Neuronal stem cell (in vitro differentiated cells): Measurements from ENCODE around the gene ZNF500.
A peak's percentile ranks its signal among the peaks of the same experiment; 100 is the strongest.

Source experiments
- DNase-seq: peaks from one replicate; pipeline ENCODE4 v3.0.0-alpha.2; 2013; ENCODE audit warnings: low spot score
- H2AFZ ChIP-seq: one replicate; pipeline ENCODE4 v1.6.1; 2013; ENCODE audit warnings: mild to moderate bottlenecking, low read length, inconsistent platforms
- H2AK5ac ChIP-seq: 2 replicates; pipeline ENCODE4 v1.6.1; 2013; ENCODE audit warnings: low read depth, mild to moderate bottlenecking, inconsistent platforms, low read length, moderate library complexity, mixed read lengths
- H2BK120ac ChIP-seq: 2 replicates; pipeline ENCODE4 v1.6.1; 2013; ENCODE audit warnings: low read depth, mild to moderate bottlenecking, inconsistent platforms, low read length, moderate library complexity, mixed read lengths
- H2BK12ac ChIP-seq: one replicate; pipeline ENCODE4 v1.6.1; 2013; ENCODE audit warnings: low read length, inconsistent platforms
- H2BK15ac ChIP-seq: 2 replicates; pipeline ENCODE4 v1.6.1; 2013; ENCODE audit warnings: mild to moderate bottlenecking, low read length, inconsistent platforms, mixed read lengths
- H2BK5ac ChIP-seq: one replicate; pipeline ENCODE4 v1.6.1; 2013; ENCODE audit warnings: inconsistent platforms, mild to moderate bottlenecking, low read length, moderate library complexity
- H3K14ac ChIP-seq: one replicate; pipeline ENCODE4 v1.6.1; 2013; ENCODE audit warnings: low read length, inconsistent platforms
- H3K18ac ChIP-seq: 2 replicates; pipeline ENCODE4 v1.6.1; 2013; ENCODE audit warnings: low read length, inconsistent platforms
- H3K23ac ChIP-seq: 2 replicates; pipeline ENCODE4 v1.6.1; 2013; ENCODE audit warnings: low read depth, mild to moderate bottlenecking, mixed read lengths, low read length, inconsistent platforms; ENCODE audit not compliant: poor library complexity
- H3K27ac ChIP-seq: replicated peaks from 3 replicates; pipeline ENCODE4 v1.5.1; 2013; ENCODE audit warnings: low read length, inconsistent platforms
- H3K27me3 ChIP-seq, 3 experiments: 2 replicates each; pipeline ENCODE4 v1.6.1; 2013; ENCODE audit warnings: low read length in 3 of 3, mild to moderate bottlenecking in 2 of 3, inconsistent platforms in 1 of 3, low read depth in 1 of 3, mixed read lengths in 1 of 3, moderate library complexity in 1 of 3; ENCODE audit not compliant: control insufficient read depth in 3 of 3, insufficient read depth in 3 of 3
- H3K36me3 ChIP-seq, 2 donors: replicated peaks in 1 of 2; 2 replicates each; pipeline ENCODE4 v1.6.1; 2013; ENCODE audit warnings: low read length in 2 of 2; ENCODE audit not compliant: control insufficient read depth in 2 of 2, insufficient read depth in 2 of 2
- H3K4ac ChIP-seq: 2 replicates; pipeline ENCODE4 v1.6.1; 2013; ENCODE audit warnings: inconsistent platforms, mild to moderate bottlenecking, low read length, moderate library complexity
- H3K4me1 ChIP-seq, 2 donors: 1 replicate in 1 of 2; 2 replicates in 1 of 2; pipeline ENCODE4 v1.6.1; 2013; ENCODE audit warnings: low read length in 2 of 2, low read depth in 1 of 2; ENCODE audit not compliant: control insufficient read depth in 2 of 2, insufficient read depth in 1 of 2
- H3K4me2 ChIP-seq: one replicate; pipeline ENCODE4 v1.6.1; 2013; ENCODE audit warnings: mild to moderate bottlenecking, low read length, inconsistent platforms; ENCODE audit not compliant: insufficient read depth, poor library complexity, severe bottlenecking
- H3K4me3 ChIP-seq, 2 donors: 2 replicates each; pipeline ENCODE4 v1.5.1; 2013; ENCODE audit warnings: low read length in 2 of 2, mild to moderate bottlenecking in 2 of 2, inconsistent platforms in 1 of 2, moderate library complexity in 1 of 2
- H3K79me1 ChIP-seq: one replicate; pipeline ENCODE4 v1.6.1; 2013; ENCODE audit warnings: low read depth, mild to moderate bottlenecking, inconsistent platforms, low read length, moderate library complexity
- H3K9ac ChIP-seq: one replicate; pipeline ENCODE4 v1.6.1; 2013; ENCODE audit warnings: mild to moderate bottlenecking, low read depth, low read length, inconsistent platforms; ENCODE audit not compliant: poor library complexity
- H3K9me3 ChIP-seq, 2 donors: replicated peaks in 1 of 2; 2 replicates each; pipeline versions ENCODE3 to v1.6.1; 2013; ENCODE audit warnings: low read length in 2 of 2, mild to moderate bottlenecking in 2 of 2, inconsistent platforms in 1 of 2, low read depth in 1 of 2, mixed read lengths in 1 of 2, moderate library complexity in 1 of 2; ENCODE audit not compliant: control insufficient read depth in 2 of 2, insufficient read depth in 1 of 2
- H4K8ac ChIP-seq: one replicate; pipeline ENCODE4 v1.6.1; 2013; ENCODE audit warnings: low read depth, mild to moderate bottlenecking, inconsistent platforms, low read length, moderate library complexity
- H4K91ac ChIP-seq: one replicate; pipeline ENCODE4 v1.6.1; 2013; ENCODE audit warnings: low read length, low read depth, mild to moderate bottlenecking, inconsistent platforms; ENCODE audit not compliant: poor library complexity
- WGBS, 2 donors: extraction: QIAGEN DNeasy Blood & Tissue Kit; methylation state at CpG; one replicate each; pipeline ENCODE4 v1.1.7; 2013; ENCODE audit warnings: missing lambda C conversion rate in 2 of 2, mixed read lengths in 1 of 2; ENCODE audit not compliant: insufficient read length in 2 of 2, insufficient replicate concordance in 1 of 2; ENCODE audit errors: extremely low coverage in 2 of 2; 5-methylcytosine and 5-hydroxymethylcytosine counted together

The ZNF500 gene

DNA sequence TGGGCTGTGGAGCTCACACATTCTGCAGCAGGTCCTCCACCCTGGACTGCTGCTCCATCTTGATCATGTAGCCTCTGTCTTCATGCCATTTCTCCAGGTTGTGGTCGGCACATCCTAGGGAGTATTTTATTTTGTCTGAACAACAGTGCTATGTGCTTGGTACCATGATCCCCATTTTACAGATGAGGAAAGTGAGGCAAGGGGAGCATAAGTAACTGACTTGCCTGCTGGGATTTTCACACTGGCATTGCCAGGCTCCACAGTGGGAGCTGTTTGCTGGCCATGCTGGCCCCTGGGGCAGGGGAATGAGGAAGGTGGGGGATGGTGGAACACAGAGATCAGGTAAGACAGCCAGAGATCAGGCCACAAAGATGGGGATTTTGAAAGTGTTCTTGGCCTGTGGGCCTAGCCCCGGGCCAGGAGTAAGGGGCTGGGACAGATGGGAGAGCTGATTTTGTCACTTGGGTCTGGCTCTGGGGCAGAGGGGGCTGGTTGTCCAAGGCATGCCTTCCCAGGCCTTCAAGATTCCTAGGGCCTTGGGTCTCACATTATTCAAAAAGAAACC, 9.3 kb upstream of the ZNF500 start:
- no CpG with 5 or more reads among the region's 2 CpGs for WGBS, 2 donors

GRCh38 chr16:4775005-4775404, 8.0 kb upstream of the ZNF500 start:
- H2BK12ac ChIP-seq, result no peak overlapping the region
- no peak overlapping the region for H3K4ac ChIP-seq
- H2AK5ac ChIP-seq, result no peak overlapping the region
- no peak overlapping the region for H3K4me3 ChIP-seq
- no peak overlapping the region for H3K27ac ChIP-seq
- no peak overlapping the region for H2BK120ac ChIP-seq
- H4K8ac ChIP-seq, result no peak overlapping the region
- H3K4me2 ChIP-seq, result no peak overlapping the region
- no peak overlapping the region for H2AFZ ChIP-seq
- H3K18ac ChIP-seq, result peak overlapping the region; percentile 7
- H4K91ac ChIP-seq, result no peak overlapping the region
- H3K27me3 ChIP-seq, result no peaks in the 10 kb centered on the region
- no peak for DNase-seq
- H2BK15ac ChIP-seq, result no peak overlapping the region
- no peak overlapping the region for H3K14ac ChIP-seq
- H3K4me1 ChIP-seq, result peaks cover 0 to 1% of the 10 kb centered on the region in 2 donors
- H3K79me1 ChIP-seq, result no peaks in the 10 kb centered on the region
- H3K36me3 ChIP-seq, result no peaks in the 10 kb centered on the region
- no CpG with 5 or more reads among the region's 13 CpGs for WGBS, 2 donors
- no peak overlapping the region for H2BK5ac ChIP-seq
- H3K23ac ChIP-seq, result no peak overlapping the region
- no peak overlapping the region for H3K9ac ChIP-seq
- H3K9me3 ChIP-seq, result no peaks in the 10 kb centered on the region

More for the DNA sequence above, 9.3 kb upstream of the ZNF500 start:
- H3K27ac ChIP-seq, result no peak overlapping the region
- no peaks in the 10 kb centered on the region for H3K79me1 ChIP-seq
- H3K14ac ChIP-seq, result no peak overlapping the region
- H3K23ac ChIP-seq, result no peak overlapping the region
- H3K27me3 ChIP-seq, result no peaks in the 10 kb centered on the region
- no peak overlapping the region for H2BK120ac ChIP-seq
- peaks cover 0 to 1% of the 10 kb centered on the region in 2 donors for H3K4me1 ChIP-seq
- no peak overlapping the region for H2BK12ac ChIP-seq
- H3K4me3 ChIP-seq, result peak overlapping the region in 1 of 2 donors; percentile 4
- no peak overlapping the region for H2AFZ ChIP-seq
- no peak overlapping the region for H3K18ac ChIP-seq
- H3K9ac ChIP-seq, result no peak overlapping the region
- no peak overlapping the region for H3K4ac ChIP-seq
- H2AK5ac ChIP-seq, result no peak overlapping the region
- H4K8ac ChIP-seq, result no peak overlapping the region
- H2BK5ac ChIP-seq, result no peak overlapping the region
- no peak overlapping the region for H2BK15ac ChIP-seq
- H3K4me2 ChIP-seq, result no peak overlapping the region
- DNase-seq, result no peak
- H4K91ac ChIP-seq, result no peak overlapping the region
- no peaks in the 10 kb centered on the region for H3K9me3 ChIP-seq
- H3K36me3 ChIP-seq, result no peaks in the 10 kb centered on the region

DNA sequence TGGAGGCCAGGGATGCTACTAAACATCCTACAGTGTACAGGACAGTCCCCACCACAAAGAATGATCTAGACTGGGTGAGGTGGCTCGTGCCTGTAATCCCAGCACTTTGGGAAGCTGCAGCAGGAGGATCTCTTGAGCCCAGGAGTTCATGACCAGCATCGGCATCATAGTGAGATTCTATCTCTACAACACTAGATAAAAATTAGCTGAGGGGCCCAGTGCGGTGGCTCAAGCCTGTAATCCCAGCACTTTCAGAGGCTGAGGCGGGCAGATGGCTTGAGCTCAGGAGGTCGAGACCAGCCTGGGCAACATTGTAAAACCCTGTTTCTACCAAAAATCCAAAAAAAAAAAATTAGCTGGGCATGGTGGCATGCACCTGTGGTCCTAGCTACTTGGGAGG, 5.4 kb upstream of the ZNF500 start:
- H3K27me3 ChIP-seq, result no peaks in the 10 kb centered on the region
- no peak overlapping the region for H2AFZ ChIP-seq
- H3K4me2 ChIP-seq, result no peak overlapping the region
- H3K9me3 ChIP-seq, result no peaks in the 10 kb centered on the region
- no peak for DNase-seq
- H3K18ac ChIP-seq, result no peak overlapping the region
- no peak overlapping the region for H2BK15ac ChIP-seq
- no peak overlapping the region for H2BK12ac ChIP-seq
- peaks cover 2 to 3% of the 10 kb centered on the region in 2 donors for H3K4me1 ChIP-seq
- H2AK5ac ChIP-seq, result no peak overlapping the region
- no peak overlapping the region for H2BK5ac ChIP-seq
- no peak overlapping the region for H3K4ac ChIP-seq
- H3K4me3 ChIP-seq, result no peak overlapping the region
- H3K14ac ChIP-seq, result no peak overlapping the region
- no peak overlapping the region for H4K8ac ChIP-seq
- H3K9ac ChIP-seq, result no peak overlapping the region
- H4K91ac ChIP-seq, result no peak overlapping the region
- H3K27ac ChIP-seq, result no peak overlapping the region
- H3K79me1 ChIP-seq, result no peaks in the 10 kb centered on the region
- no peaks in the 10 kb centered on the region for H3K36me3 ChIP-seq
- WGBS, 2 donors, result no CpG with 5 or more reads among the region's 5 CpGs
- no peak overlapping the region for H2BK120ac ChIP-seq
- no peak overlapping the region for H3K23ac ChIP-seq

- Histone ChIP-seq H3K4me1 (peaks cover 3 to 4% of the 10 kb centered on the region in 2 donors), H3K4ac (no peak overlapping the region), H3K18ac (no peak overlapping the region), H4K91ac (no peak overlapping the region), H2AFZ (peak overlapping the region; percentile 27), H4K8ac (no peak overlapping the region), H3K23ac (no peak overlapping the region), H2BK120ac (no peak overlapping the region), H3K27me3 (no peaks in the 10 kb centered on the region), H3K36me3 (no peaks in the 10 kb centered on the region), H2BK5ac (no peak overlapping the region), H3K9me3 (no peaks in the 10 kb centered on the region), H3K27ac (no peak overlapping the region), H2BK12ac (peak overlapping the region; percentile 84), H3K14ac (no peak overlapping the region), H3K9ac (no peak overlapping the region), H3K79me1 (no peaks in the 10 kb centered on the region), H3K4me2 (no peak overlapping the region), H2BK15ac (no peak overlapping the region), H2AK5ac (no peak overlapping the region), H3K4me3 (no peak overlapping the region)
- no CpG with 5 or more reads among the region's 3 CpGs for WGBS, 2 donors
- DNase-seq, result no peak
Measured at GRCh38 chr16:4771646-4772045, 4.7 kb upstream of the ZNF500 start.
